NCI-H1436 treated with DMSO at 0.1 percent for 48 hours (cell line): Measurements from ENCODE around the gene PITPNM2.

Experiments
- DNase-seq: peaks from one replicate; lab custom pipeline; 2025; lab: John Stamatoyannopoulos, UW

The PITPNM2 gene

DNA sequence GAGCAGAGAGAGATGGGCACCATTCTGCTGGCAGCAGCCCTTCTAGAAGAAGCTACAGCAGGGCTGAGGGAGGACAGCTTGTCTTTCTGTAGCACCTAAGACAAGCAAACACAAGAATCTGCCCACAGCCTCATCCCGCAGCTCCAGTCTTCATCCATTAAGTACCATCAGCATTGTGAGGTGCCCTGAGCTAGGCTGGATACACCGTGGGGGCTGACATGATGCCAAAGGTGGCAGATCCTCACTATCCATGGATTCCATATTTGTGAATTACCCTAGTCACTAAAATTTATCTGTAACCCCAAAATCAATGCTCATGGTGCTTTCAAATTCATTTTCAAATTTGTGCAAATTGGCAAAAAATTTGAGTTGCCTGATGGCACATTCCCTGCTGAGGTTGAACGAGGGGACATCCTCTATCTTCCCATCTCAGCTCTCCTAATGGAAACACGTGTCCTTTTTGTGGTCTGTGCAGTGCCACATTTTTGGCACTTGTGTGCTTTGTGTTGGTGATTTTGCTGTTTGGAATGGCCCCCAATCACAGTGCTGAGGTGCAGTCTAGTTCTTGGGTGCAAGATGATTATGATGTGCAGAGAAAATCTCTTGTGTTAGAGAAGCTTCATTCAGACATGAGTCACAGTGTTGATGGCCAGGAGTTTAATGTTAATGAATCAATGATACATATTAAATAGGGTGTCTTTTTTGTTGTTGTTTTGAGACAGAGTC lies 7.0 kb downstream of the PITPNM2 start:
- no peak for DNase-seq

DNA sequence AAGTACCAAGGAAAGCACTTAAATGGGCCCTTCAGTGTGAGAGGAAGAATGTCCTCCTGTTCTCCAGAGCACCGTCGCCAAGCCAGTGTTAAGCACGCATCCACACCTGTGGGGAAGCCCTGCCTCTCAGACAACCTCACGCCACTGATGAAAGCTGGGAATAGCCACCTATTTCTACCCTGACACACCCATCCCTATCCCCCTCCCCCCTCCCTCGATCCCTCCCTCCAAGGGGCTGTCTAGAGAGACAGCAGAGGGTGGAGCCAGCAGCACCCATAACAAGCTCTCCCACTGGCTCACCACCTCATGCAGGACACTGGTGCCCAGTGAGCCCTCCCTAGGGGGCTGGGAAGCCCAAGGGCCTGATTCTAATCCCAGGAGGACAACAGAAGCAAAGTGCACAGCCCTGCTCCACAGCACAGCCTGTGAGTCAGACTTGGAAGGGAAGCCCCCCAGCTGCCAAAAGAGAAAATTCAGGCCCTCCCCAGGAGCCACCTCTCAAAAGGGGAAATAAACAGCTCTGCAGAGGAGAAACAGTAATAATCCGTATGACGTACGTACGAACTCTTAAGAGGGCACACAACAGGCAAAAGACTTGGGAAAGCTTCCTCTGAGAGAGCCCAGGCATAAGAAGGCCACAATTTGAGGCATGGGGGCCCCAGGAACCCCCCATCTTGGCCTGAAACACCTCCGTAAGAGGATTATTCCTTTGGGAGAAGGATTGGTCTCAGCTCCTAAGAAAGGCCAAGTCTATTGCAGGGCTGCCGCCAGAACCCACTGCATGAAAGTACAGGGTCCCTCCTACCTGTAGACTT lies 7.8 kb downstream of the PITPNM2 start:
- peak; percentile 83 for DNase-seq

DNA sequence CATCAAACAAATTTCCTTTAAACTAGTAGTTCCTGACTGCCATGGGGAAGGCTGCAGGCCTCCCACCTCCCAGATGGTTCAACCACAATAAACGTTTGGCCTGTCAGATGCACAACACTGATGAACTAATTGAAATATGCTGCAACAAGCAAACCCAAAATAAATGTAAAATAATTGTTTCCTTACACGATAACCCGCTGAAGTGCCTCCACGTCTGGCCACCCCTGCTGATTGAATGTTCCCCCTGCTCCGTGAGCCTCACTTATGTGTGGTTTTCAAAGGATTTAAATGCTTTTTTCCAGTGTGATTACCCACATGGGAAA lies 8.4 kb downstream of the PITPNM2 start:
- DNase-seq, result no peak

DNA sequence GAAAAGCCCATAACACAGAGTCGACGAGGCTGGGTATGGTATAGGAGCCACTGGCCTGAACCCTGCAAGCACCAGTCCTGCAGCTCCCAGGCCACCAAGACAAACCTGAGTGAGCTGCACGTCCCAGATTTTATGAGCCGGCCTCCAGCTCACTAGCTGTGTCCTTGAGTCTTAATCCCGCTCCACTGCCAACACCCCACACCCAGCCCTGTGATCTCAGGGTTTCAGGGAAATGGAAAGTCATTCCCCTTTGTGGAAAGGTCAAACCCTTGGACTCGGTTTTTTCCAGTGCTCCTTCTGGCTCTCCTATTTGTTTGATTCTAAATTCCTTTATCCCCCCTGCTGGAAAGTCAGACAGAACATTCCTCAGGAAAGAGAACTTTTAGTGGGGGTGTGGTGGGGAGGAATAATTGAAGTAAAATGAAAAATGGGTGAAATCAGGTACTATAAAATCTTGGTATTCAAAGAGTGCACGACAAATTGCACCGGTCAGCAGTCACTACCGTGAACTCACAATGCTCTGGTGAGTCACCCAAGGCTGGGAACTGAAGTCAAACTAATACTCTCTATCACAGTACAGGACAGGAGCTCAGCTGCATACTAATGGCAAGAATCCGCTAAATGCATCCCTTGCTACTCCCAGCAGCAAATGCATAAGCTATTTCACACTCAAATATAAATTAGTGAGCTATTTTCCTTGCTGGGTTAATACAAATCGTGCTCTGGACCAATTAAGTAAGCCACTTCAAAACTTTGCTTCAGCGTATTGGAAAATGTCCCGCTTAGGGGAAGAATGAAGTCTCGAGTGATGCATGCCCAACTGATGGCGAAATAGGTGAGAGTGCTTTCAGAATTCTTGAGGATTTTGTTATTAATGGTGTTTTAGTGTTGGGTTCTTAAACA lies 9.0 kb downstream of the PITPNM2 start:
- no peak for DNase-seq

DNA sequence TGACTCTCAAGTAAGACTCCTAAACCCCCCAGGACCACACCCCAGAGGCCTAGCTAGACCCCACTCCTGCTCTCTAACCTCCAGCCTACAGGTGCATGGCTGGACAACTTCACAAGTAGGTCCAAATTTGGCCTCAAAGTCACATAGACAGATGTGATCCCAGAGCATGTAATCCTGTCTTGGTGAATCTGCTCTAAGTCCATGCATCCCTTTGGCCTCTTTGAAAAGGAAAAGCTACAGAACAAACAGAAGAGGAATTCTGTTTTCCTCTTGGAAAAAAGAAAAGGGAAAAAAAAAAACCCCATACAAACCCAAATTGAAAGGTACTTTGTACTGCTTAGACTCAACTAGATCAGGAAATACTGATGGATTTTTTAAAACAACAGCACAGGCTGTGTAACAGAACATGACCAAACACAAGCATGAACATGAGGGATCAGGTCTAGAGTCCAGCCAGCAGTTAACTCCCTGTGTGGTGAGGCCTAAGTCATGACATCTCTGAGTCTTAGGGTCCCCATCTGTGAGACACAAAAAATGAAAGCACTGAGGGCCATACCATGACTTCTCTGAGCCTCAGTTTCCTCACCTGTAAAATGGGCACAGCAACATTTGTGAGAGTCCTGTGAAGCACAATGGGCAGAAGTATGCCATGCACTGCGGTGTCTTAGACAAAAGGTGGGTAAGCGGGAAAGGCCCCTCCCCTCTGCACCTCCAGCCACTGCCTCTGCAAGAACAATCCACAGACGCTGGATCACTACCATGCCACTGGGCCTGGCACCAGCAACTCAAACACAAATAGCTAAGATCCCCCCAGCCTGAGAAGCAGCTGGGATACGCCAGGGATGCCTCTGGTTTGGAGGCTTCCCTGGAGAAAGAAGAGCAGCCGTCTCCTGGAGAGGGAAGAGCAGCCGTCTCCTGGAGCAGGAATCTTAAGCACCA lies 9.9 kb downstream of the PITPNM2 start:
- no peak for DNase-seq

DNA sequence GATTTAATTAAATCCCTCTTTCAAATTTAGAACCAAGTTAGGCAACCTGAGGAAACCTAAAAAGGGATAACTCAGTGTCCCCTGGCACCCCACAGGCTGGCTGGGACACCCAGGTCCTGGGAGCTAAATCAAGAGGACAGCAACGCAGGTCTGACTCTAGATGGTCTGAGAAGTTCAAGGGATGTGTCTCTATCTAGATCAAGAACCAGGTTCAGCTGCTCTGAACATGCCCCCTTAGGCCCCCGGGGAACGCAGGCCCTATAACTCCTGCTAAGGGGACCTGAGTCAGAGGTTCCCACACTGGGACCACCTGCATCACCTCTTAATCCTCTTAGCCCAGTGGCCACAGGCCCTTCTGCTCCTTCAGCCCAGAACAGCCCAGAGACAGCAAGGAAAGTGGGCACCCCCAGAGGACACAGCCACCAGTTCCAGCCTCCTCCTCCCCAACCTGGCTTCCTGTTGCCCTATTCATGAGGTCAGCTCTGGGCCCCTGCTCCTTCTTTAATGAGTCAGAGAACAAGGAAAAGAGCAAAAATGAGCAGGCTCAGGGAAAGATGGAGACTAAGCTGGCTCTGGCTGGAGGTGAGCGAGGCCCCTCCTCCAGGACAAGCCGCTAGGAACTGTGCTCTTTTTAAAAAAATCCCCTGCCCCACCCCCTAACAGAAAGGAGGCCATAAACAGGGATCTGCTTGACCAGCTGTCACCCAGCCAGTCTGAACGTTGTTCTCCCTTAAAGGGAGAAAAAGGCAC lies 10.8 kb downstream of the PITPNM2 start:
- no peak for DNase-seq

DNA sequence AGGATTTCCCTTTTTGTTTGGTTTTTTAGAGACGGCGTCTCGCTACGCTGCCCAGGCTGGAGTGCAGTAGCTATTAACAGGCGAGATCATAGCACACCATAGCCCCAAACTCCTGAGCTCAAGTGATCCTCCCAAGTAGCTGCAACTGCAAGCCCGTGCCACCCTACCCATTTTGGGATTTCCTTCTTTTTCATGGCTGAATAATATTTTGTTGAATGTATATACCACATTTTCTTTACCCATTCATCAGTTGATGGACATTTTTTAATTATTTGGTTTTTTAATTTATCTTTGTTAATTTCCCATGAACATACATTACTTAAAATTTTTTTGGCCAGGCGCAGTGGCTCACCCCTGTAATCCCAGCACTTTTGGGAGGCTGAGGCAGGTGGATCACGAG lies 15.2 kb downstream of the PITPNM2 start:
- DNase-seq, result no peak

DNA sequence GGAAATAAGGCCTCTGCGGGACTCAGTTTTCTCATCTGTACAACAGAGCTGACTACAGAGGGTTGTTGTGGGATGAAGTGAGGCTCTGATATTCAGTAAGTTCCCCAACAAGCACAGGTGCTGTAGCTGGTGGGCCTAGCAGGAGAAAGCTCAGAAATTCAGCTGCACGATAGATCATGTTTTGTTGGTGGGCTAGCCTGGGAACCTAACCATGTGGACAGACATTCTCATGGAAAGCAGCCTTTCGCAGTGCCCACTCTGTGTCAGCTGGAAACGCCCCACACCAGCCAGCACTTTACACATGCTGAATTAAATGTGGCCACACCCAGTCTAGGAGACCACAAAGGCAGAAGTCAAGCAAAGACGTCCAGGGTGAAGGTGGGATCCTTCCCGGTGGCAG lies 16.1 kb downstream of the PITPNM2 start:
- no peak for DNase-seq

DNA sequence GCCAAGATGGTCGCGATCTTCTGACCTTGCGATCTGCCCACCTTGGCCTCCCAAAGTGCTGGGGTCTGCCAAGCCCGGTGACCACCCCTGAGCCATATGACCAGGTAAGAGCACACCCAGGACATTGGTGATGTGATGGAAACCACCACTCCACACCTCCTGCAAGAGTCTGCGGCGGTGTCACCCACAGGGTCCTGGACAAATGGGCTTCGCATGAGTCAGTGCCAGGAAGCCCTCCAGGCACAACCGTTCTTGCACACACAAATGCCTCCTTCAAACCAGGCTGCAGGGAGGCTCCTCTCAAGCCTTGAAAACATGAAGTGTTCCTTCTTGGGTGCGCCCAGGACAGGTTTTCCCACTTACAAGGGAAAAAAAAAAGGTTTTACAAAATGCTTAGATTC lies 16.6 kb downstream of the PITPNM2 start:
- no peak for DNase-seq

DNA sequence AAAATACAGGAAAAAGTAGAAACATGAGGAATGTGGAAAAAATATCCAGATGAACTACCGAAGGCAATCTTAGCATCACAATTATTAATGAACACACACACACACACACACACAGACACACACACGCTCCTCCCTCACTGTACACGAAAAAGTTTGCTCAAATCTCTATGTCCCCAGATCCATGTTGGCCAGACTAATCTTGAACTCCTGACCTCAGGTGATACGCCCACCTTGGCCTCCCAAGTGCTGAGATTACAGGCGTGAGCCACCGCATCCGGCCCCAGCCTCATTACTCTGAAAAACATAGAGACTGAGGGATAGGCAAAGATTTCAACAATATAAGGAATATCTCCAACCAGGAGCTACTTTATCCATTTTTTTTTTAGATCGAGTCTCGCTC lies 17.2 kb downstream of the PITPNM2 start:
- no peak for DNase-seq

DNA sequence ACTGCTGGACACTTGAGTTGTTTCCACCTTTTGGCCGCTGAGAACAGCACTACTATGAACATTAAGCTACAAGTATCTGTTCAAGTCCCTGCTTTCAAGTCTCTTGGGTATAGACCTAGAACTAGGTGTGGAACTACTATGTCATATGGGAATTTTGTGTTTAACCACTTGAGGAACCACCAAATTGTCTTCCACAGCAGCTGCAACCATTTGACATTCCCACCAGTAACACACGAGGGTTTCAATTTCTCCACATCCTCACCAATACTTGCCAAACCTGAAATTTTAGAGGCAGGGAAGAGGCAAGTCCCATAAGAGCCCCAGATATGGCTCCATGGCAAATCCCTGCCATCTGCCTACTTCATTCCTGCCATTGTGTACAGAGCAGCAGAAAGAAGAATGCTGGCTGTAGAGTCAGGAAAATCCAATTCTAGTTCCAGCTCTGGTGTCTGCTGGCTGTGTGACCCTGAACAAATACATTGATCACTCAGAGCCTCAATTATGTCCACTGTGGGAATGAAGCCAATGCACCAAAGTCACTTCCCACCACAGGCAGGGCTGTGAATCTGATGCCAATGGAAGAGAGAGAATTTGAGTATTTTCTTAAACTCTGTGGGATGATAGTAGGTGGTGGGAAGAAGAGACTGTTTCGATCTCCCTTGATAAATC lies 17.8 kb downstream of the PITPNM2 start:
- DNase-seq, result no peak

DNA sequence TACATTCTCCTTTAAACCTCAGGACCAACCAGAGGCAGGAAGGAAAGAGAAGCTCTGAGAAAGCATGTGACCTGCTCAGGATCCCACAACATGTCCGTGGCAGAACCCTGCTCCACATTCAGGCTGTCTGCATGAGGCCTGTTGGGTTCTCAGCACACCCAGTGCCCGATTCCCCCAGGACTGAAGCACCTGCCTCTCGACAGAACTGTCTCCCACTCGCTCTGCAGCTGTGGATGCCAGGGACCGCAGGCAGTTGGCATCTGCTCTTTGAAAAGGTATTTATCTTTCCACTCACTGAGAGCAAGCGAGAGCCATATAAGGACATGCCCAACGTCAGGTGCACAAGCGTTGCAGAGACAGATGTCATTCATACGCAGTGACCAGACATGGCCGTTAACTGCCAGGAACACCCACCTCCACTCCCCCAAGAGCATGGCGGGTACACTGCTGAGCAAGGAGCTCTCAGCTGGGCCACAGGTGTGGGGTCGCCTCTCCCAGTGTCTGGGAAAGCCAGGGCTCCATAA lies 18.9 kb downstream of the PITPNM2 start:
- DNase-seq, result peak; percentile 96

DNA sequence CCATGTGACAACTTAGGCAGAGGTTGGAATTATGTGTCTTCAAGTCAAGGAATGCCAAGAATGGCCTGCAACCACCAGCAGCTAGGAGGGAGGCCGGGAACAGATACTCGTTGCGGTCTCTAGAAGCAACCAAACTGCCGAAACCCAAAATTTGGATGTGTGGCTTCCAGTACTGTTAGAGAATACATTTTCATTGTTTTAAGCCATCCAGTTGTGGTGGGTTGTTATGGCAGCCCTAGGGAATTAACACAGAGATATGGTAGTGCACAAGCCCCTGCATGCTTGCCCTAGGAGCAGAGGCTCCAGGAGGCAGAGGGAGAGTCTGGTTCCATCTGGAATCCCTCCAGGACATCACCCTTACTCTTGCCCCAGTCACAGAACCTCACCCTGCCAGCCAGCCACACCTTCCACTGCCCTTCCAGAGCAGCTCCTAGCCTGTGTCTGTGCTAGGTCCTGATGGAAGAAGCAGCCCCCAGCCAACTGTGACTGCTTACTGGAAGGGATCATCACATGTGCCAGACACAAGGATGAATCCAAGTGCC lies 19.5 kb downstream of the PITPNM2 start:
- no peak for DNase-seq

DNA sequence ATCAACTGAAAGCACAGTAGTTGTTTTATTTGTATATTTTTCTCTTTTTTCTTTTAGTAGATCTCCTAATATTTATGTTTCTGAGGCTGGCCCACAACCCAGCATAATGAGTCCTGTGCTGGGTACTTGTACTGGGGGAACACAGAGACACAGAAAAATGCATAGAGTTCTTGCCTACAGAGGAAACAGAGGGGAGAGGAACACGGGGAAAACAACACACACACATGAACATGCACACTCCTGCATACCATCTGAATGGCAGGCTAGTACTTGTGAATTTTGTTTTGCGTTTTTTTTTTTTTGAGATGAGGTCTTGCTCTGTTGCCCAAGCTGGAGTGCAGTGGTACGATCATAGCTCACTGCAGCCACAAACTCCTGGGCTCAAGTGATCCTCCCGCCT lies 21.3 kb downstream of the PITPNM2 start:
- no peak for DNase-seq

DNA sequence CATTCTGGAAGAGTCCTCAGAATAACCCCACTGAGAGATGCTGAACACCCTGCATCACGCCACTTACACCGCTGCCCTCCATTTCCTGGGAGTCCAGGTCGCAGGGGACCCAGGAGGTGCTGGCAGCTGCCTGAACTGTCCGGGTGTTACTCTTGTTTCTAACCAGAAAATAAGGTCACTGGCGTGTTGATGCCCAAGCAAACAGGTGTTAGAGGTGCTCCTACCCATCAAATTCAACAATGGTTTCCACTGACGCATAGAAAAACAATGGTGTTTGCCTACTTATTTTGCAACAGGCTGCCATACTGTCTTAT lies 23.8 kb downstream of the PITPNM2 start:
- no peak for DNase-seq

DNA sequence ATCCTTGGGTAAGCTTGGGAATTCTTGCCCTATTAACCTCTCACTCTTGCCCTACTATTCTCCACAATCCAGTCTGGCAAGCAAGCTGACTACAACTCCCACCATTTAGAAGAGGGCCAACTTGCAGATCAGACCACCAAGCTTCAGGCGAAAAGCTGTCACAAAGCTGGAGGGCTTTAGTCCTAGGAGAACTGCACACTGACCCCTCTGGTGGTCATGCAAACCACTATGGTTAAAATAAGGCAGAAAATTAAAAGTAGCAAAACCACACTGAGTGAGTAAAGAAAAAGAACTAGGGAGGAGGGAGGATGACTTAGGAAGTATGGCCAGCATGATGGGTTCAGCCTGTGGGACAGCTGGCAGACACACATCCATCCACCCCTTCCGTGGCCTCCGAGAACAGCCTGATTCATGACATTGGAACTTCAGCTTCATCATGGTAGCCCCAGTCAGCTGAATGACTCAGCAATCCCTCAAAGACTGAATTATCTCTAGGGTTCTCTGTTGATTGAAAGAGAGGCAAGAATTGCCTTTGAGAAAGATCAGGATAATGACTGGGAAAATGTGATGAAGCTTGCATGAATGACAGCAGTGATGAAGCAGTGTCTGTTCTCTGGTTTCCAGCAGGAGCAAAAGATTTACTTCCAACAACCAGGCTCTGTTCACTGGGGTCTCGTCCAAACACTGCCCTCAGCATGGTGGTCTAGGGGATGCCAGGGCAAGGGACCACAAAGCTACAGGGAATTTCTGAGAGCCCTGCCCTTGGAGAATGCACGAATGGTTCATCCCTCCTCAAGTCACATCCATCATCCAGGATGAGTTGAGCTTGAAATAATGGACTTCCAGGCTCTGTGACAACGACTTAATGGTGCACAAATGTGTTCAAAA lies 24.4 kb downstream of the PITPNM2 start:
- no peak for DNase-seq

DNA sequence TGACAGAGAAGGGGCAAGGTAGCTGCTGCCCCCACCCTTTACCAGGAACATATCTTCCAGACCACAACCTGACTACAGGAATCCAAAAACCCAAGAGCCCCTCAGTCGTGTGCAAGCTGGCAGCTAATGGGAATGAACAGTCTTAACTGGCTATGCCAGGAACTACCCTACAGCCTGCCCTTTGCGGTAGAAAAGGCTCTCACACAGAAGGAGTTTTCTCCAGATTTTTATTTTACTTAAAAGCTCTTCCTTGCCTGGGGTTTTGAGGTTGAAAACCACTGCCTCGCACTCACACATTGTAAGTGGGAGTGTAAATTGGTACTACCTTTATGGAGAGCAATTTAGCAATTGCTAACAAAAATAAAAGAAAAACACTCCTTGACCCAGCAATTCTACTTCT lies 28.3 kb downstream of the PITPNM2 start:
- no peak for DNase-seq

DNA sequence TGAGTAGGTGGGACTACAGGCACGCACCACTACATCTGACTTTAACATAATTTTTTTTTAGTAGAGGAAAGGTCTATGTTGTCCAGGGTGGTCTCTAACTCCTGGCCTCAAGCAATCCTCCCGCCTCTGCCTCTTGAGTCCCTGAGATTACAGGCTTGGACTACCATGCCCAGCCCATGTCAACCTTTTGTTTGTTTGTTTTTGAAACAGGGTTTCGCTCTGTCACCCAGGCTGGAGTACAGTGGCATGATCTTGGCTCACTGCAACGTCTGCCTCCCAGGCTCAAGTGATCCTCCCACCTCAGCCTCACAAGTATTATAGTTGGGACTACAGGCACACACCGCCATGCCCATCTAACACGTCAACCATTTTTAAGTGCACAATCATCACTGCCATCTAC lies 29.2 kb downstream of the PITPNM2 start:
- DNase-seq, result no peak
